T-cell (primary cell): ENCODE data around the gene ZCCHC10. TPM values are rescaled to one million over a fixed set of nuclear protein-coding genes. Genes with fewer than 3 reads are reported as not detected.
"Not testable (repeated sequence)": the region's sequence is repeated elsewhere in the genome, so short reads cannot be mapped to it uniquely, and the experiment has no call there.

Experiments
- ATAC-seq, 4 experiments: fragments of 200-7000 bp in 3 of 4; fragments of 150-1000 bp in 1 of 4; cut with Tn5 transposase; replicated peaks in 1 of 4; 1 replicate in 3 of 4; 2 replicates in 1 of 4; pipeline ENCODE4 v1.10.0; 2021; ENCODE audit warnings: moderate library complexity in 3 of 4, mild to moderate bottlenecking in 2 of 4, moderate number of reproducible peaks in 1 of 4
- CTCF ChIA-PET, 2 donors: fragments of 300-600 bp; sonication (Branson Sonifier 250); formaldehyde crosslinking; loops; one replicate each; lab custom pipeline; 2022; ENCODE audit warnings: antibody characterized with exemption in 2 of 2; lab: Charles Lee
- POLR2A ChIA-PET, 2 donors: fragments of 300-600 bp; sonication (Branson Sonifier 250); formaldehyde crosslinking; loops; one replicate each; lab custom pipeline; 2022; ENCODE audit warnings: antibody characterized with exemption in 2 of 2; lab: Charles Lee
- DNase-seq, 35 experiments: peaks; one replicate each; pipeline versions ENCODE4 v3.0.0 to v3.0.0-alpha.2; 2013 to 2023
- H3K27ac ChIP-seq: one replicate; pipeline ENCODE4 v1.5.1; 2013; ENCODE audit warnings: low read length
- H3K27me3 ChIP-seq, 2 experiments: replicated peaks in 1 of 2; 1 replicate in 1 of 2; 2 replicates in 1 of 2; pipeline versions ENCODE4 v1.6.1 to v1.7.0; 2013; ENCODE audit warnings: low read length in 1 of 2, mixed read lengths in 1 of 2; ENCODE audit not compliant: control insufficient read depth in 2 of 2, insufficient read depth in 2 of 2; ENCODE audit errors: extremely low read depth in 1 of 2
- H3K36me3 ChIP-seq, 2 donors: 1 replicate in 1 of 2; 2 replicates in 1 of 2; pipeline versions ENCODE4 v1.6.1 to v1.7.0; 2013; ENCODE audit warnings: low read length in 1 of 2; ENCODE audit not compliant: control insufficient read depth in 2 of 2, insufficient read depth in 1 of 2; ENCODE audit errors: extremely low read depth in 1 of 2
- H3K4me1 ChIP-seq, 2 experiments: 1 replicate in 1 of 2; 2 replicates in 1 of 2; pipeline versions ENCODE4 v1.6.1 to v1.7.0; 2013; ENCODE audit warnings: low read length in 2 of 2, mixed read lengths in 1 of 2; ENCODE audit not compliant: insufficient read depth in 2 of 2, control insufficient read depth in 1 of 2; ENCODE audit errors: extremely low read depth in 1 of 2
- H3K4me3 ChIP-seq, 2 donors: 1 replicate in 1 of 2; 2 replicates in 1 of 2; pipeline versions ENCODE4 v1.5.1 to v1.7.0; 2013; ENCODE audit warnings: mild to moderate bottlenecking in 2 of 2, low read length in 1 of 2, moderate library complexity in 1 of 2; ENCODE audit not compliant: control insufficient read depth in 1 of 2; ENCODE audit errors: extremely low read depth in 1 of 2
- H3K9me3 ChIP-seq: 2 replicates; pipeline ENCODE4 v1.7.0; 2013
- H3K27ac Mint-ChIP-seq, 2 donors: one replicate each; pipeline ENCODE4 v1.8.0; 2020 to 2021; ENCODE audit warnings: mild to moderate bottlenecking in 2 of 2, mixed read lengths in 2 of 2
- H3K27me3 Mint-ChIP-seq, 2 donors: one replicate each; pipeline ENCODE4 v1.8.0; 2021 to 2022; ENCODE audit warnings: mixed read lengths in 2 of 2
- H3K36me3 Mint-ChIP-seq: one replicate; pipeline ENCODE4 v1.8.0; 2021; ENCODE audit warnings: mixed read lengths
- H3K4me1 Mint-ChIP-seq, 3 donors: one replicate each; pipeline ENCODE4 v1.8.0; 2020 to 2022; ENCODE audit warnings: mixed read lengths in 3 of 3, mild to moderate bottlenecking in 1 of 3
- H3K4me3 Mint-ChIP-seq, 3 donors: one replicate each; pipeline ENCODE4 v1.8.0; 2020 to 2022; ENCODE audit warnings: mild to moderate bottlenecking in 3 of 3, mixed read lengths in 3 of 3, moderate library complexity in 3 of 3
- H3K9me3 Mint-ChIP-seq, 3 donors: one replicate each; pipeline ENCODE4 v1.8.0; 2020 to 2022; ENCODE audit warnings: mixed read lengths in 3 of 3
- WGBS: methylation state at CpG from one replicate; pipeline ENCODE4 v1.1.5; 2013; ENCODE audit warnings: missing lambda C conversion rate; ENCODE audit not compliant: insufficient coverage; 5-methylcytosine and 5-hydroxymethylcytosine counted together
- total RNA-seq, 35 experiments: library from RNA in 6 of 35; stranded (reverse) in 6 of 35; fragments of 120-200 nt in 1 of 35; gene quantifications; one replicate each; pipeline versions ENCODE4 v1.2.1 to v1.2.4 and lab custom pipeline; 2013 to 2026

Gene ZCCHC10
- total RNA-seq, 5 donors from 2014 or later (not counting 1 experiment from before 2014, with no cell fraction given): 15.6 to 19.5 (median 16.3) TPM

- peaks cover 0 to 3% of the 10 kb centered on the region in 2 experiments for H3K27me3 ChIP-seq
- H3K36me3 Mint-ChIP-seq: no peaks in the 10 kb centered on the region
- H3K27ac Mint-ChIP-seq: peak overlapping the region; percentile 29 to 78
- peaks cover 33 to 39% (median 37%) of the 10 kb centered on the region in 3 donors for H3K4me1 Mint-ChIP-seq
- ChIA-PET POLR2A (no interaction called here), CTCF (no interaction called here)
- DNase-seq: no peak
- no peak for ATAC-seq
- H3K4me1 ChIP-seq: peaks cover 17 to 30% of the 10 kb centered on the region in 2 experiments
- no peaks in the 10 kb centered on the region for H3K9me3 ChIP-seq
- no CpG with 5 or more reads among the region's 6 CpGs for WGBS
- H3K36me3 ChIP-seq: no peaks in the 10 kb centered on the region
- no peak overlapping the region for H3K4me3 Mint-ChIP-seq
- no peak overlapping the region for H3K4me3 ChIP-seq
- no peak overlapping the region for H3K27ac ChIP-seq
- no peaks in the 10 kb centered on the region for H3K9me3 Mint-ChIP-seq
- H3K27me3 Mint-ChIP-seq: no peaks in the 10 kb centered on the region
Measured at GRCh38 chr5:133048993-133049725, 22.8 kb upstream of the ZCCHC10 start.

DNA sequence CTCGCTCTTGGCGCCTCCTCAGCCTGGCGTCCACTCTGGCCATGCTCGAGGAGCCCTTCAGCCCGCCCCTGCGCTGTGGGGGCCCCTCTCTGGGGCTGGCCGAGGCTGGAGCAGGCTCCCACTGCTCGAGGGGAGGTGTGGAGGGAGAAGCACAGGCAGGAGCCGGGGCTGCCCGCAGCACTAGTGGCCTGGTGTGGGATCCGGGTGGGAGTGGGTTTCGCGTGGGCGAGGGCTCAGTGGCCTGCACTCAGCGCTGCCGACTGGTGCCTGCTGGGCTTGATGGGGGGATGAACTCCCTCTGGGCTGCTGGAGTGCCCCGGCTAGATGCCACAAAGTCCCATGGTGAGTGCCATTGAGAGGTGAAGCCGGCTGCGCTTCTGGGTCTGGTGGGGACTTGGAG, 21.1 kb upstream of the ZCCHC10 start:
- Histone ChIP-seq H3K36me3 (no peaks in the 10 kb centered on the region), H3K9me3 (no peaks in the 10 kb centered on the region), H3K4me3 (no peak overlapping the region), H3K27me3 (peaks cover 0 to 3% of the 10 kb centered on the region in 2 experiments), H3K27ac (no peak overlapping the region), H3K4me1 (peaks cover 11 to 13% of the 10 kb centered on the region in 2 experiments)
- ChIA-PET POLR2A (no interaction called here), CTCF (no interaction called here)
- no peaks in the 10 kb centered on the region for H3K9me3 Mint-ChIP-seq
- H3K36me3 Mint-ChIP-seq: no peaks in the 10 kb centered on the region
- no peak overlapping the region for H3K4me3 Mint-ChIP-seq
- H3K27me3 Mint-ChIP-seq: no peaks in the 10 kb centered on the region
- DNase-seq (no peak), ATAC-seq (no peak)
- 94% methylated on average over 15 of the region's 19 CpGs for WGBS
- no peak overlapping the region for H3K27ac Mint-ChIP-seq
- H3K4me1 Mint-ChIP-seq: peaks cover 19 to 24% (median 20%) of the 10 kb centered on the region in 3 donors

- peaks cover 18 to 22% (median 18%) of the 10 kb centered on the region in 3 donors for H3K4me1 Mint-ChIP-seq
- H3K36me3 Mint-ChIP-seq, H3K27ac ChIP-seq, DNase-seq, ATAC-seq, H3K4me3 ChIP-seq, H3K4me3 Mint-ChIP-seq, H3K9me3 ChIP-seq, H3K27me3 Mint-ChIP-seq, CTCF ChIA-PET, H3K9me3 Mint-ChIP-seq, H3K36me3 ChIP-seq, H3K27me3 ChIP-seq, H3K27ac Mint-ChIP-seq: not testable (repeated sequence)
- 100% methylated on average over 4 of the region's 8 CpGs for WGBS
- H3K4me1 ChIP-seq: peaks cover 11 to 12% of the 10 kb centered on the region in 2 experiments
- POLR2A ChIA-PET: interaction anchor here in 1 of 2 donors (0.7 kb wide), 1 partner anchor 93 kb away, joined by 4 read pairs; no protein-coding TSS in a partner anchor
Measured at GRCh38 chr5:133046560-133046959, 20.2 kb upstream of the ZCCHC10 start.

GRCh38 chr5:133041910-133042309, 15.6 kb upstream of the ZCCHC10 start:
- no peak overlapping the region for H3K27ac ChIP-seq
- no peaks in the 10 kb centered on the region for H3K27me3 ChIP-seq
- no peaks in the 10 kb centered on the region for H3K4me1 Mint-ChIP-seq
- H3K4me3 ChIP-seq: no peak overlapping the region
- DNase-seq (no peak), ATAC-seq (no peak)
- H3K4me1 ChIP-seq: no peaks in the 10 kb centered on the region
- no peaks in the 10 kb centered on the region for H3K36me3 Mint-ChIP-seq
- ChIA-PET POLR2A (no interaction called here), CTCF (no interaction called here)
- H3K36me3 ChIP-seq: no peaks in the 10 kb centered on the region
- peaks cover 0 to 2% of the 10 kb centered on the region in 2 donors for H3K27me3 Mint-ChIP-seq
- H3K9me3 ChIP-seq: no peaks in the 10 kb centered on the region
- no peak overlapping the region for H3K4me3 Mint-ChIP-seq
- WGBS: no CpG with 5 or more reads among the region's 1 CpG
- no peaks in the 10 kb centered on the region for H3K9me3 Mint-ChIP-seq
- no peak overlapping the region for H3K27ac Mint-ChIP-seq

DNA sequence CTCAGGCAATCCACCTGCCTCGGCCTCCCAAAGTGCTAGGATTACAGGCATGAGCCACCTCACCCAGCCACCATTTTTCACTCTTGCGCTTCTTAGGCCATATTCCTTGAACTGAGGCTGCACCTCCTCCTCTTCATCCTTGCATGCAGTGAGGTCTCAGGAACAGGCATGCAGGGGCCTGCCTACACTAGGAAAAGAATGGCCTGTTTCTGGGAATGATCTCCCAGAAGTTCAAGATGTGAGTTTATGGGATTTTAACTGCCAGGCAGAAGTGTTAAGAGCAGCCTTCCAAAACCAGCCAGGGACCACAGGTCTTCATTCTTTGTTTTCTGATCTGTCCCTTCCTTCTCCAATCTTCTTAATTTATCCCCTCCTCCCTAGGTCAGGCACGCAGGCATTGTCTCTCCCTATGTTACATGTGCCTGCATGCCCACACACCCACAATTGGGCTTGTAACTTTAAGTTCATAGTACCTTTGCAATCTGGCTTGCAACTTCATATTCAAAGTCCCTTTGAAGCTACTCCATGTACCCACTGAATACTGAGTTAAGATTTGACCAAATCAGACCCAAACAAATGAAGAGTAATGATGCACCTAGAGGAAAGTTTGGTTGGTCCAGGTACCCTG, 14.9 kb upstream of the ZCCHC10 start:
- H3K36me3 Mint-ChIP-seq: no peaks in the 10 kb centered on the region
- no peak overlapping the region for H3K4me3 Mint-ChIP-seq
- no peaks in the 10 kb centered on the region for H3K36me3 ChIP-seq
- no peaks in the 10 kb centered on the region for H3K4me1 Mint-ChIP-seq
- H3K27ac ChIP-seq: no peak overlapping the region
- WGBS: no CpG with 5 or more reads among the region's 3 CpGs
- POLR2A ChIA-PET: no interaction called here
- no peaks in the 10 kb centered on the region for H3K9me3 ChIP-seq
- ATAC-seq (no peak), DNase-seq (no peak)
- no peak overlapping the region for H3K4me3 ChIP-seq
- H3K9me3 Mint-ChIP-seq: no peaks in the 10 kb centered on the region
- H3K27me3 ChIP-seq: peaks cover 0 to 2% of the 10 kb centered on the region in 2 experiments
- CTCF ChIA-PET: no interaction called here
- no peak overlapping the region for H3K27ac Mint-ChIP-seq
- H3K4me1 ChIP-seq: no peaks in the 10 kb centered on the region
- H3K27me3 Mint-ChIP-seq: peaks cover 2% of the 10 kb centered on the region in 2 donors

DNA sequence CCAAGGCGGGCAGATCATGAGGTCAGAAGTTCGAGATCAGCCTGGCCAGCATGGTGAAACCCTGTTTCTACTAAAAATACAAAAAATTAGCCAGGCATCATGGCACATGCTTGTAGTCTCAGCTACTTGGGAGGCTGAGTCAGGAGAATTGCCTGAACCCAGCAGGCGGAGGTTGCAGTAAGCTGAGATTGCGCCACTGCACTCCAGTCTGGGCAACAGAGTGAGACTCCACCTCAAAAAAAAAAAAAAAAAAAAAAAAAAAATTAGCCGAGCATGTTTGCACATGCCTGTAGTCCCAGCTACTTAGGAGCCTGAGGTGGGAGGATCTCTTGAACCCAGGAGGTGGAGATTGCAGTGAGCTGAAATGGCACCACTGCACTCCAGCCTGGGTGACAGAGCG, 10.3 kb upstream of the ZCCHC10 start:
- H3K27me3 ChIP-seq, H3K36me3 Mint-ChIP-seq, DNase-seq, H3K27me3 Mint-ChIP-seq, H3K36me3 ChIP-seq, ATAC-seq, H3K9me3 Mint-ChIP-seq, H3K4me3 ChIP-seq, H3K4me1 ChIP-seq, H3K27ac ChIP-seq, H3K9me3 ChIP-seq, H3K27ac Mint-ChIP-seq, H3K4me3 Mint-ChIP-seq: not testable (repeated sequence)
- WGBS: no CpG with 5 or more reads among the region's 6 CpGs
- H3K4me1 Mint-ChIP-seq: peaks cover 0 to 14% (median 0%) of the 10 kb centered on the region in 3 donors
- ChIA-PET POLR2A (interaction anchor here in 1 of 2 donors (0.6 to 0.7 kb wide), 2 partner anchors 15 to 20 kb away, joined by 10 read pairs; no protein-coding TSS in a partner anchor), CTCF (interaction anchor here in 1 of 2 donors (0.6 kb wide), 1 partner anchor 411 kb away, joined by 4 read pairs; no protein-coding TSS in a partner anchor)
